ENCODE data around the gene FER.

The FER gene

GRCh38 chr5:109121225-109121624 lies 373.5 kb downstream of the FER start:
- Histone ChIP-seq H3K27ac (ENCODE audit: low read depth, low read length, poor library complexity, severe bottlenecking) (no peak overlapping the region), H3K9me2 (ENCODE audit: low read depth, low read length) (no peaks in the 10 kb centered on the region), H3K27me3 (ENCODE audit: insufficient read depth, low read length) (no peaks in the 10 kb centered on the region), H3K4me3 (ENCODE audit: low read depth, low read length, poor library complexity, severe bottlenecking) (no peak overlapping the region), H3F3A (ENCODE audit: insufficient read depth, low read length) (no peaks in the 10 kb centered on the region), H4K20me1 (ENCODE audit: insufficient read depth, low read length) (no peaks in the 10 kb centered on the region), H3K36me3 (ENCODE audit: insufficient read depth, low read length) (no peaks in the 10 kb centered on the region), H3K79me2 (ENCODE audit: insufficient read depth, low read length) (no peaks in the 10 kb centered on the region), H2AFZ (ENCODE audit: low read length) (no peak overlapping the region), H3K9me3 (ENCODE audit: low read length) (0 out of 2 replicates have a peak, but pooled peaks cover 6% of the 10 kb centered on the region), H3K4me1 (ENCODE audit: insufficient read depth, low read length, severe bottlenecking) (peaks cover 9% of the 10 kb centered on the region), H3K9ac (ENCODE audit: low read length) (no peak overlapping the region), H3K4me2 (ENCODE audit: low read length) (no peak overlapping the region)
- no peak for TF ChIP-seq CTCF (IDR thresholded peaks at IDR 0.05; ENCODE audit: low read length)
- no peak for TF ChIP-seq EZH2 (IDR thresholded peaks at IDR 0.05; ENCODE audit: borderline replicate concordance, low read length)

GRCh38 chr5:109125755-109126429 lies 378.2 kb downstream of the FER start:
- Histone ChIP-seq H3K4me2 (ENCODE audit: low read length) (peak overlapping the region; percentile 46; the same call in 1 of the 2 replicates), H3K9ac (ENCODE audit: low read length) (no peak overlapping the region), H2AFZ (ENCODE audit: low read length) (no peak overlapping the region), H3K27me3 (ENCODE audit: insufficient read depth, low read length) (no peaks in the 10 kb centered on the region), H3K36me3 (ENCODE audit: insufficient read depth, low read length) (no peaks in the 10 kb centered on the region), H3F3A (ENCODE audit: insufficient read depth, low read length) (no peaks in the 10 kb centered on the region), H3K4me3 (ENCODE audit: low read depth, low read length, poor library complexity, severe bottlenecking) (no peak overlapping the region), H3K79me2 (ENCODE audit: insufficient read depth, low read length) (no peaks in the 10 kb centered on the region), H3K9me2 (ENCODE audit: low read depth, low read length) (no peaks in the 10 kb centered on the region), H3K27ac (ENCODE audit: low read depth, low read length, poor library complexity, severe bottlenecking) (peak overlapping the region; percentile 20), H3K9me3 (ENCODE audit: low read length) (no peaks in the 10 kb centered on the region), H3K4me1 (ENCODE audit: insufficient read depth, low read length, severe bottlenecking) (peaks cover 13% of the 10 kb centered on the region), H4K20me1 (ENCODE audit: insufficient read depth, low read length) (no peaks in the 10 kb centered on the region)
- no peak for TF ChIP-seq EZH2 (IDR thresholded peaks at IDR 0.05; ENCODE audit: borderline replicate concordance, low read length)
- no peak for TF ChIP-seq CTCF (IDR thresholded peaks at IDR 0.05; ENCODE audit: low read length)

- H3K4me2 ChIP-seq (ENCODE audit: low read length) = no peak overlapping the region
- TF ChIP-seq EZH2 (IDR thresholded peaks at IDR 0.05; ENCODE audit: borderline replicate concordance, low read length) (no peak), CTCF (IDR thresholded peaks at IDR 0.05; ENCODE audit: low read length) (no peak)
- H3K4me1 ChIP-seq (ENCODE audit: insufficient read depth, low read length, severe bottlenecking) = peaks cover 13% of the 10 kb centered on the region
Observed at GRCh38 chr5:109126481-109126880, 378.8 kb downstream of the FER start.

More at GRCh38 chr5:109126481-109126880, 378.8 kb downstream of the FER start:
- Histone ChIP-seq H2AFZ (ENCODE audit: low read length) (no peak overlapping the region), H3K79me2 (ENCODE audit: insufficient read depth, low read length) (no peaks in the 10 kb centered on the region), H3F3A (ENCODE audit: insufficient read depth, low read length) (no peaks in the 10 kb centered on the region), H3K9me3 (ENCODE audit: low read length) (no peaks in the 10 kb centered on the region), H3K36me3 (ENCODE audit: insufficient read depth, low read length) (no peaks in the 10 kb centered on the region), H4K20me1 (ENCODE audit: insufficient read depth, low read length) (no peaks in the 10 kb centered on the region), H3K9me2 (ENCODE audit: low read depth, low read length) (no peaks in the 10 kb centered on the region), H3K4me3 (ENCODE audit: low read depth, low read length, poor library complexity, severe bottlenecking) (no peak overlapping the region), H3K9ac (ENCODE audit: low read length) (no peak overlapping the region), H3K27ac (ENCODE audit: low read depth, low read length, poor library complexity, severe bottlenecking) (no peak overlapping the region), H3K27me3 (ENCODE audit: insufficient read depth, low read length) (no peaks in the 10 kb centered on the region)
